Choroid plexus epithelial cell (primary cell): Measurements from ENCODE around the gene CTTNBP2.

Source experiments
- DNase-seq: peaks from one replicate; pipeline ENCODE4 v3.0.0-alpha.2; 2010; ENCODE audit warnings: low read depth
- H3K4me3 ChIP-seq: 2 replicates; pipeline ENCODE4 v1.5.1; 2011; ENCODE audit warnings: low read depth, mild to moderate bottlenecking, control low read depth, low read length, moderate library complexity
- TF ChIP-seq, protein P1 (sequence below): conservative IDR thresholded peaks from 2 replicates; pipeline ENCODE4 v1.5.1; 2011; ENCODE audit warnings: low read depth, mild to moderate bottlenecking, control low read depth, inconsistent platforms, low read length, moderate library complexity

CTTNBP2 gene

DNA sequence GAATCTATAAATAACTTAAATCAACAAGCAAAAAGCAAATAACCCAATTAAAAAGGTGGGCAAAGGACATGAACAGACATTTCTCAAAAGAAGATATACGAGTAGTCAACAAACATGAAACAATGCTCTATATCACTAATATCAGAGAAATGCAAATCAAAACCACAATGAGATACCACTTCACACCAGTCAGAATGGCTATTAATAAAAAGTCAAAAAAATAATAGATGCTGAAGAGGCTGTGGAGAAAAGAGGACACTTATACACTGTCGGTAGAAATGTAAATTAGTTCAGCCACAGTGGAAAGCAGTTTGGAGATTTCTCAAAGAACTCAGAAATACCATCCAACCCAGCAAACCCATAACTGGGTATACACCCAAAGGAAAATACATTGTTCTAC lies 70.6 kb downstream of the CTTNBP2 start:
- TF ChIP-seq, protein P1, sequence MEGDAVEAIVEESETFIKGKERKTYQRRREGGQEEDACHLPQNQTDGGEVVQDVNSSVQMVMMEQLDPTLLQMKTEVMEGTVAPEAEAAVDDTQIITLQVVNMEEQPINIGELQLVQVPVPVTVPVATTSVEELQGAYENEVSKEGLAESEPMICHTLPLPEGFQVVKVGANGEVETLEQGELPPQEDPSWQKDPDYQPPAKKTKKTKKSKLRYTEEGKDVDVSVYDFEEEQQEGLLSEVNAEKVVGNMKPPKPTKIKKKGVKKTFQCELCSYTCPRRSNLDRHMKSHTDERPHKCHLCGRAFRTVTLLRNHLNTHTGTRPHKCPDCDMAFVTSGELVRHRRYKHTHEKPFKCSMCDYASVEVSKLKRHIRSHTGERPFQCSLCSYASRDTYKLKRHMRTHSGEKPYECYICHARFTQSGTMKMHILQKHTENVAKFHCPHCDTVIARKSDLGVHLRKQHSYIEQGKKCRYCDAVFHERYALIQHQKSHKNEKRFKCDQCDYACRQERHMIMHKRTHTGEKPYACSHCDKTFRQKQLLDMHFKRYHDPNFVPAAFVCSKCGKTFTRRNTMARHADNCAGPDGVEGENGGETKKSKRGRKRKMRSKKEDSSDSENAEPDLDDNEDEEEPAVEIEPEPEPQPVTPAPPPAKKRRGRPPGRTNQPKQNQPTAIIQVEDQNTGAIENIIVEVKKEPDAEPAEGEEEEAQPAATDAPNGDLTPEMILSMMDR = no peak
- no peak overlapping the region for H3K4me3 ChIP-seq
- no peak for DNase-seq

DNA sequence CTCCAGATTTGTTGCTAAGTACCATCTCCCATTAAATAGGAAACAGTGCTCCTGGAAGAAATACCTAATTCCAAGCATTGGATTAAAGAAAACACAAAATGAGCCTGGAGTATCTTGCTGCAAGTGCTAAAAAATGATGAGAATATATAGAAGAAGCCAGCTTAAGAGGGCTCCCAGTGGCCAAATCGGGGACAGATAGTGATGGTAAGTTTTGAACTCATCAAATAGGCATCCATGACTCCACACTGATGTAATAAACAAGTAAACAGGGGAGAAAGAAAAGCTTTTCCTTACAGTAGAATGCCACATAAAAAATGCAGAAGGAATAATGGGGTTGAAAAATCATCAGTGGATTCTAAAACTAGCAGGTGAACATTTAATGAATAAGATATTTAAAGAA lies 72.4 kb downstream of the CTTNBP2 start:
- no peak overlapping the region for H3K4me3 ChIP-seq
- no peak for DNase-seq
- TF ChIP-seq, protein P1 = no peak

DNA sequence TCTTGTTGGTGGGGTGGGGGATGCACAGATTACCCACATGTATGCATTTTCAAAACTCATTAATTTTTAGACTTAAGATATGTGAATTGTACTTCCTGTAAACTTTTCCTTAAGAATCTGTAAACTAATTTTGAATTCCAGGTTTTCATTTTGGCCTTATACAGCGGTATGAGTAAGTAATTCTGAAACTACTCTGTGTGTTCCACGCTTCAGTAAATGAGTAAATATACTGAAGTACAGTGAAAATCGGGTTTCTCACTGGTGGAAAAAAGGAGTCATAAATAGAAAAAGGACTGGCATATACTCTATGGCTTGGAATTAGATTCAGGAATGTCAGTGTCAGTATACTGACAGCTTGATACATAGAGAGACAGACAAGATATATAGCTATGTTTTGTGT lies 72.8 kb downstream of the CTTNBP2 start:
- TF ChIP-seq, protein P1 = no peak
- DNase-seq = no peak
- H3K4me3 ChIP-seq = no peak overlapping the region

GRCh38 chr7:117796889-117797288 lies 76.4 kb downstream of the CTTNBP2 start:
- DNase-seq = no peak
- H3K4me3 ChIP-seq = no peak overlapping the region
- TF ChIP-seq, protein P1 = no peak

DNA sequence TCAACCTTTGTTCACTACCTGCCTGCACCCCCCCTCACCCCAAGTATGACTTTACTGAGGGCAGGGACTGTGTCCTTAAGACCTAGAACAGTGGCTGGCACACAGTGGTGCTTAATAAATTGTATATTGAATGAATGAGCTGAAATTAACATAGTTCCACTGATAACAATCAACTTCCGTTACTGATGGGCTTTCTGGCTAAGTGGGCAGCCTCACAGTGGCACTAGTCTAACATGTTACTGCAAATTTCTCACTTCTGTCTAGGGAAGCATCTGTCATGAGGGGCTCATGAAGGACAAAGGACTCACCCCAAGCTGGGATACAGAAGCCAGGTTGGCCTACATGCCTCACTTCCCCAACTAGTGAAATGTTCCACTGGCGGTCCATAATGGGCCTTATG lies 79.3 kb downstream of the CTTNBP2 start:
- H3K4me3 ChIP-seq = no peak overlapping the region
- DNase-seq = no peak
- TF ChIP-seq, protein P1 = no peak

GRCh38 chr7:117793521-117793920 lies 79.7 kb downstream of the CTTNBP2 start:
- no peak for DNase-seq

More at GRCh38 chr7:117793521-117793920, 79.7 kb downstream of the CTTNBP2 start:
- TF ChIP-seq, protein P1 = no peak
- H3K4me3 ChIP-seq = no peak overlapping the region
